Pancreas (tissue), 10 donors: ENCODE measurements around the gene ETFBKMT. TPM values are rescaled to one million over a fixed set of nuclear protein-coding genes. Genes with fewer than 3 reads are reported as not detected.
"Not testable (repeated sequence)": the region's sequence is repeated elsewhere in the genome, so short reads cannot be mapped to it uniquely, and the experiment has no call there.

Source experiments
- ATAC-seq, 4 donors: fragments of 200-7000 bp; cut with Tn5 transposase; one replicate each; pipeline versions ENCODE4 v1.8.0 to v1.9.1; 2020; ENCODE audit warnings: mild to moderate bottlenecking in 4 of 4, moderate library complexity in 4 of 4
- DNase-seq, 6 donors: peaks; one replicate each; pipeline ENCODE4 v3.0.0-alpha.2; 2020
- FAIRE-seq: peaks from 2 replicates; lab custom pipeline; 2012; peaks lifted over from hg19 to GRCh38; lab: Jason Lieb, UNC
- H3K27ac ChIP-seq, 4 donors: fragments of 200-600 bp; sonication (generic); 1 replicate in 3 of 4; 2 replicates in 1 of 4; pipeline versions ENCODE4 v1.5.0 to v1.8.0; 2020
- H3K27me3 ChIP-seq, 4 donors: fragments of 200-600 bp; one replicate each; pipeline ENCODE4 v1.8.0; 2021
- H3K36me3 ChIP-seq, 3 donors: fragments of 200-600 bp; sonication (generic) in 1 of 3; one replicate each; pipeline versions ENCODE4 v1.5.0 to v1.8.0; 2020 to 2021
- H3K4me1 ChIP-seq, 3 donors: fragments of 200-600 bp; one replicate each; pipeline ENCODE4 v1.8.0; 2021
- H3K4me3 ChIP-seq, 4 donors: fragments of 200-600 bp; sonication (generic) in 2 of 4; one replicate each; pipeline versions ENCODE4 v1.5.0 to v1.8.0; 2020 to 2021
- H3K9me3 ChIP-seq, 4 donors: fragments of 200-600 bp; one replicate each; pipeline ENCODE4 v1.8.0; 2021
- CTCF ChIP-seq, 4 donors: fragments of 200-600 bp; sonication (generic) in 3 of 4; IDR thresholded peaks; one replicate each; pipeline versions ENCODE4 v1.5.0 to v1.8.0; 2021; ENCODE audit warnings: antibody characterized with exemption in 4 of 4
- WGBS, 2 donors: extraction: QIAGEN DNeasy Blood & Tissue Kit; methylation state at CpG; one replicate each; pipeline ENCODE4 v1.1.7; 2013; 5-methylcytosine and 5-hydroxymethylcytosine counted together
- intact Hi-C, 3 donors: fragments of 100-400 bp; cut with DNase I; formaldehyde crosslinking; loops; one replicate each; pipeline versions ENCODE4 v1.11.1 to v1.14.2; 2022
- polyA plus RNA-seq, 2 donors: library from polyadenylated mRNA; stranded (reverse); fragments of 200-250 nt; gene quantifications; one replicate each; pipeline ENCODE4 v1.2.3, GENCODE V29; 2013
- total RNA-seq, 6 donors: library from RNA; stranded (reverse); fragmentation: NEBNext Ultra II Directional in 4 of 6; extraction: Animal tissue kit (Norgen Biotek cat#: 25700) in 4 of 6; gene quantifications; one replicate each; pipeline versions ENCODE4 v1.2.1 to v1.2.4, GENCODE V29; 2021 to 2023
- donor health status: healthy with polysubstance abuse.
- donor health status: DM: no; HTN: no; CAD: no; lungs with moderate emphysema.
- donor health status: DM: no; HTN: no; CAD: no.
- donor health status: control.
- donor health status: control.
- donor health status: Bipolar disorder and iron deficiency.
- donor health status: DM: yes; HTN: yes; CAD: no.
- donor health status: DM: no; HTN: no; CAD: no.
- donor health status: DM: no; HTN: no; CAD: no.
- donor health status: DM: yes; HTN: yes; CAD: no.

Gene ETFBKMT
- total and polyA plus RNA-seq, 8 donors = 1.8 to 4.6 (median 2.9) TPM

- WGBS, 2 donors = 82 to 84% methylated on average over 2 of the region's 2 CpGs
- no peak for FAIRE-seq
- H3K27me3 ChIP-seq = no peaks in the 10 kb centered on the region
Measured at GRCh38 chr12:31705621-31706020, 46.1 kb downstream of the ETFBKMT start.

GRCh38 chr12:31708118-31708517, 48.6 kb downstream of the ETFBKMT start:
- FAIRE-seq, intact Hi-C loops, DNase-seq, H3K27ac ChIP-seq, H3K36me3 ChIP-seq, H3K4me1 ChIP-seq, ATAC-seq, H3K9me3 ChIP-seq, H3K4me3 ChIP-seq, H3K27me3 ChIP-seq: not testable (repeated sequence)
- 93 to 98% methylated on average over 7 of the region's 7 CpGs for WGBS, 2 donors

More at GRCh38 chr12:31705621-31706020, 46.1 kb downstream of the ETFBKMT start:
- Histone ChIP-seq H3K9me3 (no peaks in the 10 kb centered on the region), H3K27ac (no peak overlapping the region), H3K36me3 (no peaks in the 10 kb centered on the region), H3K4me3 (no peak overlapping the region), H3K4me1 (no peaks in the 10 kb centered on the region)
- DNase-seq (no peak), ATAC-seq (no peak)
- intact Hi-C loops = no loop called here
- no peak for TF ChIP-seq CTCF (IDR thresholded peaks at IDR 0.05)

GRCh38 chr12:31710021-31710818, 50.7 kb downstream of the ETFBKMT start:
- intact Hi-C loops = no loop called here
- no peak for FAIRE-seq
- H3K27me3 ChIP-seq = no peaks in the 10 kb centered on the region

GRCh38 chr12:31712877-31713276, 53.4 kb downstream of the ETFBKMT start:
- Histone ChIP-seq H3K27me3 (no peaks in the 10 kb centered on the region), H3K36me3 (no peaks in the 10 kb centered on the region), H3K4me3 (no peak overlapping the region), H3K9me3 (no peaks in the 10 kb centered on the region), H3K27ac (no peak overlapping the region), H3K4me1 (no peaks in the 10 kb centered on the region)
- DNase-seq = no peak
- no peak for FAIRE-seq
- ATAC-seq = no peak
- intact Hi-C loops = no loop called here
- 98 to 99% methylated on average over 5 of the region's 5 CpGs for WGBS, 2 donors
- TF ChIP-seq CTCF (IDR thresholded peaks at IDR 0.05) = no peak

More at GRCh38 chr12:31710021-31710818, 50.7 kb downstream of the ETFBKMT start:
- no peak for TF ChIP-seq CTCF (IDR thresholded peaks at IDR 0.05)
- no peaks in the 10 kb centered on the region for H3K4me1 ChIP-seq
- no peak overlapping the region for H3K27ac ChIP-seq
- no peaks in the 10 kb centered on the region for H3K36me3 ChIP-seq
- H3K4me3 ChIP-seq = no peak overlapping the region
- DNase-seq = no peak
- no peaks in the 10 kb centered on the region for H3K9me3 ChIP-seq
- no peak for ATAC-seq
- 81 to 84% methylated on average over 3 of the region's 3 CpGs for WGBS, 2 donors

- Histone ChIP-seq H3K4me3 (no peak overlapping the region), H3K27ac (peak overlapping the region in 2 of 4 donors; percentile 35 to 48)
- WGBS, 2 donors = 91 to 94% methylated on average over 3 of the region's 3 CpGs
Measured at GRCh38 chr12:31714406-31715271, 55.2 kb downstream of the ETFBKMT start.

More at GRCh38 chr12:31714406-31715271, 55.2 kb downstream of the ETFBKMT start:
- intact Hi-C loops = no loop called here
- no peak for TF ChIP-seq CTCF (IDR thresholded peaks at IDR 0.05)
- DNase-seq = no peak
- FAIRE-seq = no peak
- Histone ChIP-seq H3K36me3 (no peaks in the 10 kb centered on the region), H3K4me1 (no peaks in the 10 kb centered on the region), H3K27me3 (no peaks in the 10 kb centered on the region), H3K9me3 (no peaks in the 10 kb centered on the region)
- no peak for ATAC-seq
